ENCODE data around the gene NEB. TPM values are rescaled to one million over a fixed set of nuclear protein-coding genes. Genes with fewer than 3 reads are reported as not detected.
A peak's percentile ranks its signal among the peaks of the same experiment; 100 is the strongest.

NEB gene, protein sequence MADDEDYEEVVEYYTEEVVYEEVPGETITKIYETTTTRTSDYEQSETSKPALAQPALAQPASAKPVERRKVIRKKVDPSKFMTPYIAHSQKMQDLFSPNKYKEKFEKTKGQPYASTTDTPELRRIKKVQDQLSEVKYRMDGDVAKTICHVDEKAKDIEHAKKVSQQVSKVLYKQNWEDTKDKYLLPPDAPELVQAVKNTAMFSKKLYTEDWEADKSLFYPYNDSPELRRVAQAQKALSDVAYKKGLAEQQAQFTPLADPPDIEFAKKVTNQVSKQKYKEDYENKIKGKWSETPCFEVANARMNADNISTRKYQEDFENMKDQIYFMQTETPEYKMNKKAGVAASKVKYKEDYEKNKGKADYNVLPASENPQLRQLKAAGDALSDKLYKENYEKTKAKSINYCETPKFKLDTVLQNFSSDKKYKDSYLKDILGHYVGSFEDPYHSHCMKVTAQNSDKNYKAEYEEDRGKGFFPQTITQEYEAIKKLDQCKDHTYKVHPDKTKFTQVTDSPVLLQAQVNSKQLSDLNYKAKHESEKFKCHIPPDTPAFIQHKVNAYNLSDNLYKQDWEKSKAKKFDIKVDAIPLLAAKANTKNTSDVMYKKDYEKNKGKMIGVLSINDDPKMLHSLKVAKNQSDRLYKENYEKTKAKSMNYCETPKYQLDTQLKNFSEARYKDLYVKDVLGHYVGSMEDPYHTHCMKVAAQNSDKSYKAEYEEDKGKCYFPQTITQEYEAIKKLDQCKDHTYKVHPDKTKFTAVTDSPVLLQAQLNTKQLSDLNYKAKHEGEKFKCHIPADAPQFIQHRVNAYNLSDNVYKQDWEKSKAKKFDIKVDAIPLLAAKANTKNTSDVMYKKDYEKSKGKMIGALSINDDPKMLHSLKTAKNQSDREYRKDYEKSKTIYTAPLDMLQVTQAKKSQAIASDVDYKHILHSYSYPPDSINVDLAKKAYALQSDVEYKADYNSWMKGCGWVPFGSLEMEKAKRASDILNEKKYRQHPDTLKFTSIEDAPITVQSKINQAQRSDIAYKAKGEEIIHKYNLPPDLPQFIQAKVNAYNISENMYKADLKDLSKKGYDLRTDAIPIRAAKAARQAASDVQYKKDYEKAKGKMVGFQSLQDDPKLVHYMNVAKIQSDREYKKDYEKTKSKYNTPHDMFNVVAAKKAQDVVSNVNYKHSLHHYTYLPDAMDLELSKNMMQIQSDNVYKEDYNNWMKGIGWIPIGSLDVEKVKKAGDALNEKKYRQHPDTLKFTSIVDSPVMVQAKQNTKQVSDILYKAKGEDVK (N-terminal part only)
- 1 to 10 TPM in 1 of 2 donors, under 1 TPM in 1; 0.63 to 1.3 TPM for total RNA-seq

- no peak within 1 kb of the TSS for H3K4me3 Mint-ChIP-seq
- H3K36me3 Mint-ChIP-seq (ENCODE audit: low read depth) = no peaks in the 10 kb centered on the region
- ATAC-seq (replicated peaks) = no peak
- no peaks in the 10 kb centered on the region for H3K9me3 Mint-ChIP-seq
- H3K27me3 Mint-ChIP-seq = no peaks in the 10 kb centered on the region
- no peak within 1 kb of the TSS for H3K27ac Mint-ChIP-seq
- H3K4me1 Mint-ChIP-seq = no peaks in the 10 kb centered on the region
Measured at GRCh38 chr2:151733771-151734672, at the start of gene NEB. Gene NEB, minus strand, starts transcription at chr2:151734476. Its CDS starts 1,320 bp downstream, at chr2:151733156.

DNA sequence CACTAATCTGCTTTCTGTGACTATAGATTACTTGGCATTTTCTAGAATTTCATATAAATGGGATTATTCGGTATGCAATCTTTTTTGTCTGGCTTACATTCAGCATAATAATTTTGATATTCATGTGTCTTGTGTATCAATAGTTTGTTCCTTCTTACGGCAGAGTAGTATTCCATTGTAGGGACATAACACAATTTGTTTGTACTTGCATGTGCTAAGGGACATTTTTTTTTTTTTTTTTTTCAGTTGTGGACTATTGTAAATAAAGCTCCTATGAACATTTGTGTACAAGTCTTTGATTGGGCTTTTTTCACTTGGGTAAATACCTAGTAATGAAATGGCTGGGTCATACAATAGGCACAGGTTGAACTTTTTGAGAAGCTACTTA, 48.9 kb upstream of the NEB start:
- no peaks in the 10 kb centered on the region for H3K27me3 Mint-ChIP-seq
- ATAC-seq (replicated peaks) = no peak
- H3K27ac Mint-ChIP-seq = no peak overlapping the region
- no peaks in the 10 kb centered on the region for H3K4me1 Mint-ChIP-seq
- H3K4me3 Mint-ChIP-seq = no peak overlapping the region
- peaks cover 14% of the 10 kb centered on the region for H3K9me3 Mint-ChIP-seq
- peaks cover 78% of the 10 kb centered on the region for H3K36me3 Mint-ChIP-seq (ENCODE audit: low read depth)

DNA sequence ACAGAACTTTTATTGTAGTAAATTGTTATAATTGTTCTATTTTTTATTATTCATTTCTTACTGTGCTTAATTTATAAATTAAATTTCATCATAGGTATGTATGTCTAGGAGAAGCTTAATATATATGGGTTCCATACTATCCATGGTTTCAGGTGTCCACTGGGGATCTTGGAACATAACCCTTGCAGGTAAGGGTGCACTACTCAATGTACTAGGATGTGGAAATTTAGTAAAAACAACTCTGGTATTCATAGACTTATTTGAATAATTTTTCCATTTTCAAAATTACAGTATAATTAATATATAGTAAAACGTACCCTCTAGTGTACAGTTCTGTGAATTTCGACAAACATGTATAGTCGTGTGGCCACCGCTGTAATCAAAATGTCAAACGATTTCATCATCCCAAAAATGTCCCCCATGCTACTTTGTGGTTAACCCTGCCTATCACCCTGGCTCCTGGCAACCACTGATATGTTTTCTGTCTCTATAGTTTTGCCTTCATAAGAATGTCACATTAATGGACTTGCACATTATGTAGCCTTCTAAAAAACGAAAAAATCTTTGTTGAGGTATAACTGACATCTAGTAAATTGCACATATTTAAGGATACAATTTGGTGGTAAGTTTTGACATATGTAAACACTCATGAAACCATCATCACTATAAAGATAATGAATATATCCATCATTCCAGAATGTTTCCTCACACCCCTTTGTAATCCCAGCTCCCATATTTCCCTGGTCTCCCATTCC, 48.3 kb upstream of the NEB start:
- ATAC-seq (replicated peaks) = no peak
- Mint-ChIP-seq H3K27ac (no peak overlapping the region), H3K27me3 (no peaks in the 10 kb centered on the region), H3K36me3 (ENCODE audit: low read depth) (peaks cover 83% of the 10 kb centered on the region), H3K4me3 (no peak overlapping the region), H3K4me1 (no peaks in the 10 kb centered on the region), H3K9me3 (peaks cover 14% of the 10 kb centered on the region)

GRCh38 chr2:151781642-151782041, 47.4 kb upstream of the NEB start:
- Mint-ChIP-seq H3K4me3 (no peak overlapping the region), H3K4me1 (no peaks in the 10 kb centered on the region), H3K27me3 (no peaks in the 10 kb centered on the region), H3K36me3 (ENCODE audit: low read depth) (peaks cover 91% of the 10 kb centered on the region), H3K27ac (no peak overlapping the region), H3K9me3 (peaks cover 14% of the 10 kb centered on the region)
- no peak for ATAC-seq (replicated peaks)

GRCh38 chr2:151780938-151781337, 46.7 kb upstream of the NEB start:
- Mint-ChIP-seq H3K4me3 (no peak overlapping the region), H3K36me3 (ENCODE audit: low read depth) (peaks cover 91% of the 10 kb centered on the region), H3K4me1 (no peaks in the 10 kb centered on the region), H3K27ac (no peak overlapping the region), H3K27me3 (no peaks in the 10 kb centered on the region), H3K9me3 (peaks cover 14% of the 10 kb centered on the region)
- ATAC-seq (replicated peaks) = no peak

- no peak for ATAC-seq (replicated peaks)
- no peaks in the 10 kb centered on the region for H3K27me3 Mint-ChIP-seq
- no peaks in the 10 kb centered on the region for H3K4me1 Mint-ChIP-seq
- H3K9me3 Mint-ChIP-seq = peaks cover 14% of the 10 kb centered on the region
- H3K27ac Mint-ChIP-seq = no peak overlapping the region
- no peak overlapping the region for H3K4me3 Mint-ChIP-seq
- H3K36me3 Mint-ChIP-seq (ENCODE audit: low read depth) = peaks cover 72% of the 10 kb centered on the region
Measured at GRCh38 chr2:151777935-151778334, 43.7 kb upstream of the NEB start.

DNA sequence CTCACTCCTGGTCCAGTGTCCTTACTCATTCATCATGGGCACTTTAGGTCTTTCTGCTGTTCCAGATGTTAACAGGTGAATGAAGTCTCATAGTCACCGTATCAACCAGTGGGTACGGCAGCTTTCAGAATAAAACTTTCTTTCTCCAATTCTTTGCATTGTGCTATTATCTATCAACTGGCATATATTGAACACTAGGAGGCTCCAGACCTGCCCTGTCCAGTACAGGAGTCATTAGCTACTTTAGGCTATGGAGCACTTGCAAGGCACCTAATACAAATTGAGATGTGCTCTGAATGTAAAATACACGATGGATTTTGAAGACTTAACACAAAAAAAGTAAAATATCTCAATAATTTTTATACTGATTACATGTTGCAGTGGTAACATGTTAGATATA, 43.2 kb upstream of the NEB start:
- H3K27me3 Mint-ChIP-seq = no peaks in the 10 kb centered on the region
- peaks cover 14% of the 10 kb centered on the region for H3K9me3 Mint-ChIP-seq
- H3K4me3 Mint-ChIP-seq = no peak overlapping the region
- no peak overlapping the region for H3K27ac Mint-ChIP-seq
- no peak for ATAC-seq (replicated peaks)
- H3K4me1 Mint-ChIP-seq = no peaks in the 10 kb centered on the region
- H3K36me3 Mint-ChIP-seq (ENCODE audit: low read depth) = peaks cover 67% of the 10 kb centered on the region

DNA sequence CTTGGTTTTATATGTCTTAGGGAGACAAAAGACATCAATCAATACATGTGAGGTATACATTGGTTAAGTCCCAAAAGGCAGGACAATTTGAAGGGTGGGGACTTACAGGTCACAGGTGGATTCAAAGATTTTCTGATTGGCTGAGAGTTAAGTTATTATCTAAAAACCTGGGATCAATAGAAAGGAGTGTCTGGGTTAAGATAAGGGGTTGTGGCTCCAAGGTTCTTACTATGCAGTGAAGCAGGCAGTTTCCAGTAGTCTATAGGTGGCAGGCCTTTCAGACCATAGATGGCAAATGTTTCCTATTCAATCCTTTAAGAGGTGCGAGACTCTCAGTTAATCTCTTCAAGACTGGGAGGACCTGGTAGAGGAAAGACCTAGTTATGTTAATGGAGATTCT, 42.1 kb upstream of the NEB start:
- no peak for ATAC-seq (replicated peaks)
- peaks cover 14% of the 10 kb centered on the region for H3K9me3 Mint-ChIP-seq
- peaks cover 60% of the 10 kb centered on the region for H3K36me3 Mint-ChIP-seq (ENCODE audit: low read depth)
- H3K27ac Mint-ChIP-seq = no peak overlapping the region
- no peaks in the 10 kb centered on the region for H3K4me1 Mint-ChIP-seq
- no peaks in the 10 kb centered on the region for H3K27me3 Mint-ChIP-seq
- H3K4me3 Mint-ChIP-seq = no peak overlapping the region

DNA sequence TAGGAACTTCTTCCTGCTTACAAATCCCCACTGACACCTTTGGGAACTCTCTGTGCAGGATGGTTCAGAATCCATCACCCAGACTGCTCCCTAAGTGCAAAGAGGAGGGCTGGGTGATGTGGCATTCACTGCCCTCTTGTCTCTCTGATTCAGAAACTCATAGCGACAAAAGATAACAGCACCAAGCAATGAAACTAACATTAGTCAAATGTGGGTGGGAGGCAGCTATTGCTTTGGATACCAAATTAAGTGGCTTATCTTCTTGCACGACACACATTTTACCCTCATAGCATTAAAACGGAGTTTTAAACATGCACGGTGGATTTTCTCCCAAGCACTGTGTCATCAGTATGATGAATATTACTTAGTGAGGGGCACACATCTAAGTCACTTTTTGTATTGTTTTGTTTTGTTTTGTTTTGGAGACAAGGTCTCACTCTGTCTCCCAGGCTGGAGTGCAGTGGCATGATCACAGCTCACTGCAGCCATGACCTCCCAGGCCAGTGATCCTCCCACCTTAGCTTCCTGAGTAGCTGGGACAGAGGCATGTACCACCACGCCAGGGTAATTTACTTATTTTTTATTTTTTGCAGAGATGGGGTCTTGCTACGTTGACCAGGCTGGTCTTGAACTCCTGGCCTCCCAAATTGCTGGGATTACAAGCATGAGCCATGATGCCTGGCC, 40.9 kb upstream of the NEB start:
- no peaks in the 10 kb centered on the region for H3K4me1 Mint-ChIP-seq
- H3K36me3 Mint-ChIP-seq (ENCODE audit: low read depth) = peaks cover 48% of the 10 kb centered on the region
- H3K4me3 Mint-ChIP-seq = no peak overlapping the region
- no peaks in the 10 kb centered on the region for H3K27me3 Mint-ChIP-seq
- H3K9me3 Mint-ChIP-seq = peaks cover 9% of the 10 kb centered on the region
- peak overlapping the region; percentile 43 for H3K27ac Mint-ChIP-seq
- ATAC-seq (replicated peaks) = peak; percentile 21

DNA sequence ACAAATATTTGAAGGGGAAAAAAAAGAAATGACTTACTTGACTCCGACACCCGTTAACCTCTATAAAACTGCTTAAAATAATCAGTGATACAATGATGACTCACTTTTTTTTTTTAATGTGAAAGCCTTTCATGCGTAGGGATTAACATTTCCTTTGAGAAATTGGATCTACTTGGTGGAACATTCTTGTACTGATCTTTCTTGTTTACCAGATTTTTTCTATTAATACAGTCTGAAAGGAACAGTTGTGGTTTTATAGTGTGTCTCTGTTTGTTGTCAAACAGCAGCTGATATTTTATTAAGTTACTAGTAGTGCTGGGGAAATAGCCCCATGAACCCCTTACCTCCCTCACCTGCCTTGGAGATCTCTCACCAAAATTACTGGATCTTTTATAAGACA, 40.2 kb upstream of the NEB start:
- no peak for ATAC-seq (replicated peaks)
- Mint-ChIP-seq H3K27ac (peak overlapping the region; percentile 43), H3K4me1 (no peaks in the 10 kb centered on the region), H3K27me3 (no peaks in the 10 kb centered on the region), H3K4me3 (no peak overlapping the region), H3K9me3 (peaks cover 8% of the 10 kb centered on the region), H3K36me3 (ENCODE audit: low read depth) (peaks cover 41% of the 10 kb centered on the region)

GRCh38 chr2:151771599-151772358, 37.5 kb upstream of the NEB start:
- peaks cover 15% of the 10 kb centered on the region for H3K36me3 Mint-ChIP-seq (ENCODE audit: low read depth)
- no peak for ATAC-seq (replicated peaks)
- no peak overlapping the region for H3K4me3 Mint-ChIP-seq
- no peaks in the 10 kb centered on the region for H3K4me1 Mint-ChIP-seq
- H3K9me3 Mint-ChIP-seq = peaks cover 4% of the 10 kb centered on the region
- no peaks in the 10 kb centered on the region for H3K27me3 Mint-ChIP-seq
- H3K27ac Mint-ChIP-seq = no peak overlapping the region

- ATAC-seq (replicated peaks) = no peak
- no peaks in the 10 kb centered on the region for H3K27me3 Mint-ChIP-seq
- no peak overlapping the region for H3K27ac Mint-ChIP-seq
- peaks cover 6% of the 10 kb centered on the region for H3K4me1 Mint-ChIP-seq
- peaks cover 4% of the 10 kb centered on the region for H3K9me3 Mint-ChIP-seq
- H3K36me3 Mint-ChIP-seq (ENCODE audit: low read depth) = peaks cover 7% of the 10 kb centered on the region
- no peak overlapping the region for H3K4me3 Mint-ChIP-seq
Measured at GRCh38 chr2:151770995-151771394, 36.7 kb upstream of the NEB start.

All from activated T-helper 17 cell treated with anti-CD3 and anti-CD28 coated beads, Interleukin-2, amount 50 U/mL, for 72 hours (primary cell).